Activated CD4-positive, alpha-beta T cell treated with anti-CD3 and anti-CD28 coated beads, Interleukin-2, amount 50 U/mL, for 48 hours (primary cell): ENCODE measurements around the gene GFPT1.
"Not testable (repeated sequence)": the region's sequence is repeated elsewhere in the genome, so short reads cannot be mapped to it uniquely, and the experiment has no call there.

ENCODE experiments used
- DNase-seq, 2 experiments: peaks; one replicate each; pipeline ENCODE4 v3.0.0-alpha.2; 2020

The GFPT1 gene

GRCh38 chr2:69386789-69387734, at the start of gene GFPT1:
GFPT1 (minus strand) TSS chr2:69387227; CDS start chr2:69387071, 156 bp downstream.
- DNase-seq = peak; percentile 94 to 95

DNA sequence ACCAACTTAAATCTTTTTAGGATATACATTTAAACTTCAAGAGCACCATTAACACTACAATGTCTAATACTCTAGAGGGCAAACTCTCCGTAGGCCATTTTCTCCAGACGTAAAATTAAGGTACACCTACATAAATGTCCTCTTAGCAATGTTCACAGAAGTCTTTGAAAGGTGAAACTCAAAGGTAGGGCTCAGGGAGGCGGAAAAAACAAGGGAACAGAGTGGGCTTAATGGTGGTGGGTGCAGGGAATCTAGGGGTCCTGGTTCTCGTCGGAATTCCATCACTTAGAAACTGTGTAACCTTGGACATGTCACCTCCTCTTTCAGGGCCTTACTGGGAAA, 49.5 kb upstream of the GFPT1 start:
- peak in 1 of 2 experiments; percentile 15 for DNase-seq

GRCh38 chr2:69434753-69435152, 47.7 kb upstream of the GFPT1 start:
- no peak for DNase-seq

DNA sequence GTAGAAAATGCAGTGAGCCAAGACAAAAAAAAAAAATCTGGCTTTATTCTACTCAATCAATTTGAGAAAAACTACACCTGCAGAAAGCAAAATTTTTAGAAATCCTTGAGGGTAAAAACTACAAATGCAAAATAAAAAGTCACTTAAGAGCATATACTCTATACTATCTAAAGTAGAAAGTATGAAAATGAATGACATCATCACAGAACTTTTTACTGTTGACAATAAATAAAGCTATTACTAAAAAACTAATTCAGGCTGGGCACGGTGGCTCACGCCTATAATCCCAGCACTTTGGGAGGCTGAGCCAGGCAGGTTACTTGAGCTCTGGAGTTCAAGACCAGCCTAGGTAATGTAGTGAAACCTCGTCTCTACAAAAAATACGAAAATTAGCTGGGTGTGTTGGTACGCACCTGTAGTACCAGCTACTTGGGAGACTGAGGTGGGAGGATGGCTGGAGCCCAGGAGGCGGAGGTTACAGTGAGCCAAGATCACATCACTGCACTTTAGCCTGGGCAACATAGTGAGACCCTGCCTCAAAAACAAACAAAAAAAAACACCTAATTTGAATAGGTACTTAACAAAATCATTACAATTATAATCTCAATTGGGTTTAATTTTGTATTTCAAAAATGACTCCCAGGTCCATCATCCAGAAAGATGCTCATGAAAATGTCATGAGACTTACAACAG, 42.6 kb upstream of the GFPT1 start:
- DNase-seq = no peak

DNA sequence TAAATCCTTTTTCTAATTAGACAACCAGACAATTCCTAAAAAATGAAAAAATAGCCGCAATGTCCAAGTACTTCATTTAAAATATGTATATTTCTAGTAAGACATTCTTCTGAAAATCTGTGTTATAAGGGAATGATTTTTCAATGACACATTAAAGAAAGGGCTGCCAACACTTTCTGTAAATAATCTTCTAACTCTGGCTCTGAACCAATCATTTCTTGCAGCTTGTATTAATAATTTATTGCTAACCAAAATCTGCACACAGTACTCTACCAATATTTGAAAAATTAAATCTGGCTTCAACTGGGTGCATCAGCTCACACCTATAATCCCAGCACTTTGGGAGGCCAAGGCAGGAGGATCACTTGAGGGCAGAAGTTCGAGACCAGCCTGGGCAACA, 42.0 kb upstream of the GFPT1 start:
- DNase-seq = no peak

DNA sequence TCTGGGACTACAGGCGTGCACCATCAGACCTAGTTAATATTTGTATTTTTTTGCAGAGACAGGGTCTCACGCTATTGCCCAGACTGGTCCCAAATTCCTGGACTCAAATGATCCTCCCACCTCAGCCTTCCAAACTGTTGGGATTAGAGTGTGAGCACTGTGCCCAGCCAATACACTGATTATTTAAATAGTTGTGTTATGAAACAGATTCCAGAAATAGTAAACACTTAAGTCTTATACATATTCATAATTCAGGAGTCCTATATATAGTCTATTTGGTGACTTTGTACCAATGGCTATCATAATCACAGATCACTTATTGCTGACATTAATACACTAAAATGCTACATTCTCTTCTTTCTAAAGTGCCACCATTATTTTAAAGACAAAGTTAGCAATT, 37.4 kb upstream of the GFPT1 start:
- DNase-seq = no peak

DNA sequence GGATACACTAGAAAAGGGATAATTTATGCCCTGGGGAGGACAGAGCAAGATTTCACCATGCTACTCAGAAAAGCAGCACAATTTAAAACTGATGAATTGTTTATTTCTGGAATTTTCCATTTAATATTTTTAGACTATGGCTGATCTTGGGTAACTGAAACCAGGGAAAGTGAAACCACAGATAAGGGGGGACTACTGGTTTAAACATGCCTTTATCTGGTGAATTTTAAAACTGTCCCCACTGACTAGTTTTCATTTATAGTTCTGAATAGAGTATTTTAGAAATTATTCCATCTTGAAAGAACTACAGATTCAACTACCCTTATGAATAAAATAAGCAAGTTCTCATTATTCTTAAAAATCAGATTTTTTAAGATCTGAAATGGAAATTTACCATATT, 35.2 kb upstream of the GFPT1 start:
- no peak for DNase-seq

DNA sequence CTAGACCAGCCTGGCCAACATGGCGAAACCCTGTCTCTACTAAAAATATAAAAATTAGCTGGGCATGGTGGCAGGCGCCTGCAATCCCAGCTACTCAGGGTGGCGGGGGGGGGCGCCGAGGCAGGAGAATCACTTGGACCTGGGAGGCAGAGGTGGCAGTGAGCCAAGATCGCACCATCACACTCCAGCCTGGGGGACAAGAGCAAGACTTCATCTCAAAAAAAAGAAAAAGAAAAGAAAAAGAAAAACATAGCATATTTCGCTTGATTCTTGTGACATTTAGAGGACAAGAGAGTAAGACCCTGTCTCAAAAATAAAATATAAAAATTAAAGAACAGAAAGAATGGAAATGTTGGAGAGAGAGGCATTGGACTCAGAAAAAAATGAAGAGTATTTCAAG, 32.1 kb upstream of the GFPT1 start:
- not testable (repeated sequence) for DNase-seq

- no peak for DNase-seq
These were observed 29.1 kb upstream of the GFPT1 start for GRCh38 chr2:69416147-69416546.

DNA sequence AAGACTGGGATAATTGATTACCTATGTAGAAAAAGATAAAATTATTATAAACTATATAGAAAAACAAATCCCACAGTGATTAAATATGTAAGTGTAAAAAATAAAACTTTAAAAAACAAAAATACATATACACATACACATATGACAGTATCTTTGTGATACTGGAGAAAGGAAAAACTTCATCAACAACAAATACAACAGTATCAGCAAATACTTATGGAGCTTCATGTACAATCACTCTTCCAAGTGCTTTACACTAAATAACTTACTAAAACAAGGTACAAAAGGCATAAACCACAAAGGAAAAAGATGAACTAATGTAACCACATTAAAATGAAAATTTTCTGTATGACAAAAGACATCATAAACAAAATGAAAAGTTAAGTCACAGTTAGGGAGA, 24.1 kb upstream of the GFPT1 start:
- no peak for DNase-seq

- no peak for DNase-seq
These were observed 18.3 kb upstream of the GFPT1 start for GRCh38 chr2:69405306-69405705.

GRCh38 chr2:69400121-69400520, 13.1 kb upstream of the GFPT1 start:
- no peak for DNase-seq

DNA sequence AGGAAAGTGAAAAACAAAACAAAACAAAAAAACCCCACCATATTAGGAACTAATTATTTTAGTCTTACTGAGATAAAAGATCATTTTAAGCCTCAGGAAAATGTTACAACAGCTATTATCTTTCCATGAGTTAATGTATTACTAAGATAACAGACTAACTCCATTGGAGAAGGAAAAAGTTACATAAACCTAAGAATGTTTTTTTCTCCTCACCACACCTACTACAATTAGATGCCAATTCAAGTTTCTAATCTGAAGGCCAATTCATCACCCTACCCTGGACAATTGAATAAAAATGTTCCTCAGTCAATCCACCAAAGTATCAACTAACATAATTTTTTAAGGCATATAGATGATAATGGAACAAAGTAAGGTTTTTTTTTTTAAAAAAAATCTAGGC, 10.2 kb upstream of the GFPT1 start:
- no peak for DNase-seq

- DNase-seq = no peak
These were observed 8.8 kb upstream of the GFPT1 start for GRCh38 chr2:69395866-69396265.

GRCh38 chr2:69393963-69394362, 6.9 kb upstream of the GFPT1 start:
- no peak for DNase-seq

- DNase-seq = no peak
These were observed 3.4 kb upstream of the GFPT1 start for GRCh38 chr2:69390471-69390870.

DNA sequence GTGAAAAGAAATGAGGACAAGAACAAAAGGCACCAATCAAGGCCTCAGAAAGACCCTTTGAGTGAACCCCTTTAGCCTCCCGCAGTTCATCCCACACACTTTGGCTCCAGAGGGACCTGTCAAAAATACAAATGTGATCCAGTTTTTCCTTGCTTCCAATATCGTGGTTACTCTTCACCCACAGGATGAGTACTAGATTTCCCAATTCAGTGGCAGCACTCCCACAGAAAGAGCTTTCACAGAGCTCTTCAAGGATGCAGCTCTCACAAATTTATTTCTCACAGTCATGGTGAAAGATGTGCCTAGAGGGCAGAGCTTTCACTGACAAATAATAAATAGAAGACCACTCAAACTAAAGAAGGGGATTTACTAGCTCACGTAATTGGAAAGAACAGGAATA, 3.0 kb upstream of the GFPT1 start:
- no peak for DNase-seq

GRCh38 chr2:69389271-69389670, 2.2 kb upstream of the GFPT1 start:
- DNase-seq = no peak

DNA sequence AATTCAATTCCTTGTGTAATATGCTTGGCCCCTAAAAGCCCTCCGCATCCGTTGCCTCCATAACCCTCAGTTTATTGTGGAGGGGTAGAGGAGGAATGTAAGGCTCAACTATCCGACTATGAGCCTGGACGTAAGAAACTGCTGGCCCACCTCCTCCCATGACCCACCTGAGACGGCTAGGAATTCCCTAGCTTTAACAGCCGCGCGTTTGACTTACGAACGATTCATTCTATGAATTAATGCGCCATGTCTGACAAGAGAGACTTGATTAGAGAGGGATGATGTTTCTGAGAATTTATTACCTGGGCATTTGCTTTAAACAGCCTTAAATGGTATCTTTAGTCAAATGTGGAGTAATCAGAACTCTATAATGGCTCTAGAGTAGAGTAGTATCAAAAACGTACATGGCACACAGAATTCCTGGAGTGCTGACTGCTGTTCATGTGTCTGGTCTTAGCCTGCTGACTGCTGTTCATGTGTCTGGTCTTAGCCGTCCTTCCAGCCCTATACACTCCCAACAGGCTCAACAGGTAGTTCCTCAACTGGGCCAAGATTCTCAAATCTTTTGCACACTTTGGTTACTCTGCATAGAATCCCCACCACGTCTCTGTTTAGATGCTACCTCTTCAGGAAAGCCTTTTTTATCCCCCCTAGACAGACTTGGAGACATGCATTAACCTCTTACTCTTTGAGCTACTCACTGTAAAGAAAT, 899 bp upstream of the GFPT1 start:
- no peak for DNase-seq

DNA sequence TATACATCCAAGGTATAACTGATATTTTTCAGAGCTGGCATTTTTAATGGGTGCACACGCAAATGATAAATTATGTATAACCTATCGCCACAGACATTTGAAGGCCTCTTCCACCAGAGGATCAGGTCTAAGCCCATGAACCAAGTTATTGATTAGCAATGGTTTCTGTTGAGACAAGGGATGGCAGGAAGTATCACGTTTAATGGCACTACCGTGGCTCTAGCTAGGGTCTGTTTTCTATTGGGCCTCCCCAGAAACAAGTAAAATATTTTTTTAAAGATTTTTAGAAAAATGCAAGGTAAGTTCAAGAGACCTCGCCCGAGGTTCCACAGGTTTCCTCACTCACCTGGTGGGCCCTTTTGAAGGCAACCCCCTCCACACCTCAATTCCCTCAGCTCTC, 667 bp downstream of the GFPT1 start:
- DNase-seq = peak in 1 of 2 experiments; percentile 6

GRCh38 chr2:69385443-69386151, 1.4 kb downstream of the GFPT1 start:
- DNase-seq = no peak

GRCh38 chr2:69384618-69385081, 2.4 kb downstream of the GFPT1 start:
- DNase-seq = no peak
